Loucy (cell line): ENCODE data around the gene SLC6A1.

Experiments used
- EZH2phosphoT487 ChIP-seq: fragments of 200-600 bp; IDR thresholded peaks from 2 replicates; pipeline ENCODE4 v1.6.1; 2018; ENCODE audit warnings: antibody characterized with exemption, mild to moderate bottlenecking, moderate library complexity, borderline replicate concordance
- TF ChIP-seq, protein P1 (sequence below): fragments of 200-600 bp; sonication (generic); conservative IDR thresholded peaks from 2 replicates; pipeline ENCODE4 v1.5.1; 2014; ENCODE audit warnings: mild to moderate bottlenecking, antibody characterized with exemption, low read length

- TF ChIP-seq, protein P1, sequence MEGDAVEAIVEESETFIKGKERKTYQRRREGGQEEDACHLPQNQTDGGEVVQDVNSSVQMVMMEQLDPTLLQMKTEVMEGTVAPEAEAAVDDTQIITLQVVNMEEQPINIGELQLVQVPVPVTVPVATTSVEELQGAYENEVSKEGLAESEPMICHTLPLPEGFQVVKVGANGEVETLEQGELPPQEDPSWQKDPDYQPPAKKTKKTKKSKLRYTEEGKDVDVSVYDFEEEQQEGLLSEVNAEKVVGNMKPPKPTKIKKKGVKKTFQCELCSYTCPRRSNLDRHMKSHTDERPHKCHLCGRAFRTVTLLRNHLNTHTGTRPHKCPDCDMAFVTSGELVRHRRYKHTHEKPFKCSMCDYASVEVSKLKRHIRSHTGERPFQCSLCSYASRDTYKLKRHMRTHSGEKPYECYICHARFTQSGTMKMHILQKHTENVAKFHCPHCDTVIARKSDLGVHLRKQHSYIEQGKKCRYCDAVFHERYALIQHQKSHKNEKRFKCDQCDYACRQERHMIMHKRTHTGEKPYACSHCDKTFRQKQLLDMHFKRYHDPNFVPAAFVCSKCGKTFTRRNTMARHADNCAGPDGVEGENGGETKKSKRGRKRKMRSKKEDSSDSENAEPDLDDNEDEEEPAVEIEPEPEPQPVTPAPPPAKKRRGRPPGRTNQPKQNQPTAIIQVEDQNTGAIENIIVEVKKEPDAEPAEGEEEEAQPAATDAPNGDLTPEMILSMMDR: no peak
- no peak for TF ChIP-seq EZH2phosphoT487
Observed at GRCh38 chr3:11056531-11057050, 64.0 kb downstream of the SLC6A1 start.
